OCI-LY7 (cell line): Measurements from ENCODE around the gene NAMPT. TPM values are rescaled to one million over a fixed set of nuclear protein-coding genes. Genes with fewer than 3 reads are reported as not detected.

Source experiments
- BruUV-seq: library from RNA; stranded (reverse); fragments of 400-500 nt; replicated peaks from 2 replicates; lab custom pipeline; 2021; lab: Mats Ljungman, UMichigan
- CTCF ChIA-PET: fragments of 300-600 bp; sonication (Branson Sonifier 250); formaldehyde crosslinking; loops from one replicate; lab custom pipeline; 2022; ENCODE audit warnings: antibody characterized with exemption; ENCODE audit not compliant: unreplicated experiment; lab: Charles Lee
- POLR2A ChIA-PET: fragments of 300-600 bp; sonication (Branson Sonifier 250); formaldehyde crosslinking; loops from one replicate; lab custom pipeline; 2022; ENCODE audit warnings: antibody characterized with exemption; lab: Charles Lee
- DNase-seq: peaks from one replicate; pipeline ENCODE4 v3.0.0-alpha.2; 2015; ENCODE audit warnings: low spot score
- H2AFZ ChIP-seq: fragments of 200-600 bp; sonication (generic), shearing (Covaris generic); 2 replicates; pipeline ENCODE4 v1.6.1; 2014; ENCODE audit warnings: mild to moderate bottlenecking, antibody characterized with exemption, low read length, moderate library complexity
- H3K27ac ChIP-seq: fragments of 200-600 bp; sonication (generic); 2 replicates; pipeline ENCODE4 v1.5.1; 2014; ENCODE audit warnings: mixed run types, low read depth, mild to moderate bottlenecking, moderate library complexity, low read length, inconsistent platforms; ENCODE audit not compliant: poor library complexity, severe bottlenecking
- H3K36me3 ChIP-seq: fragments of 200-600 bp; sonication (generic); 2 replicates; pipeline ENCODE4 v1.6.1; 2014; ENCODE audit warnings: mild to moderate bottlenecking, antibody characterized with exemption, low read length, moderate library complexity, mixed read lengths; ENCODE audit not compliant: insufficient read depth
- H3K4me1 ChIP-seq: fragments of 200-600 bp; sonication (generic); 2 replicates; pipeline ENCODE4 v1.5.1; 2014; ENCODE audit warnings: mild to moderate bottlenecking, low read length; ENCODE audit not compliant: insufficient read depth, poor library complexity, severe bottlenecking
- H3K4me2 ChIP-seq: fragments of 200-600 bp; sonication (generic); 2 replicates; pipeline ENCODE4 v1.6.1; 2014; ENCODE audit warnings: mild to moderate bottlenecking, low read length
- H3K4me3 ChIP-seq: fragments of 200-600 bp; sonication (generic); 2 replicates; pipeline ENCODE4 v1.5.1; 2014; ENCODE audit warnings: mild to moderate bottlenecking, low read depth, low read length; ENCODE audit not compliant: poor library complexity, severe bottlenecking
- H3K79me2 ChIP-seq: fragments of 200-600 bp; sonication (generic); 2 replicates; pipeline ENCODE4 v1.6.1; 2016; ENCODE audit warnings: low read depth, mild to moderate bottlenecking, low read length, moderate library complexity, mixed read lengths; ENCODE audit not compliant: insufficient read depth
- H3K9me2 ChIP-seq: fragments of 200-600 bp; sonication (generic); 2 replicates; pipeline ENCODE4 v1.6.1; 2016; ENCODE audit warnings: mild to moderate bottlenecking, low read length, mixed read lengths; ENCODE audit not compliant: insufficient read depth
- H3K9me3 ChIP-seq: fragments of 200-600 bp; sonication (generic); 2 replicates; pipeline ENCODE4 v1.6.1; 2014; ENCODE audit warnings: mild to moderate bottlenecking, mixed run types, low read length, mixed read lengths
- H4K20me1 ChIP-seq: fragments of 200-600 bp; sonication (generic); 2 replicates; pipeline ENCODE4 v1.6.1; 2014; ENCODE audit warnings: mild to moderate bottlenecking, antibody characterized with exemption, low read length, moderate library complexity, mixed read lengths; ENCODE audit not compliant: insufficient read depth
- EZH2phosphoT487 ChIP-seq: fragments of 200-600 bp; sonication (generic); IDR thresholded peaks from 2 replicates; pipeline ENCODE4 v1.6.1; 2018; ENCODE audit warnings: low read depth, borderline replicate concordance, mild to moderate bottlenecking, mixed run types, antibody characterized with exemption, low read length, moderate library complexity, mixed read lengths
- intact Hi-C: fragments of 100-400 bp; cut with micrococcal nuclease; formaldehyde crosslinking; loops from one replicate; pipeline ENCODE4 v1.10.0; 2022; ENCODE audit not compliant: unreplicated experiment
- total RNA-seq, 2 experiments: library from RNA; depleted of rRNA in 1 of 2; stranded (reverse); fragments of >200 nt in 1 of 2; shearing (Covaris generic) in 1 of 2; gene quantifications; 2 replicates each; pipeline ENCODE4 v1.2.3, GENCODE V29; 2014 to 2022
- TF ChIP-seq, protein P1 (sequence below): fragments of 200-600 bp; sonication (generic); conservative IDR thresholded peaks from 2 replicates; pipeline ENCODE4 v1.5.1; 2014; ENCODE audit warnings: mild to moderate bottlenecking, antibody characterized with exemption, low read length, moderate library complexity, mixed read lengths

Gene NAMPT
- total RNA-seq, 2 experiments from 2014 or later = 20.7 to 82.2 TPM

DNA sequence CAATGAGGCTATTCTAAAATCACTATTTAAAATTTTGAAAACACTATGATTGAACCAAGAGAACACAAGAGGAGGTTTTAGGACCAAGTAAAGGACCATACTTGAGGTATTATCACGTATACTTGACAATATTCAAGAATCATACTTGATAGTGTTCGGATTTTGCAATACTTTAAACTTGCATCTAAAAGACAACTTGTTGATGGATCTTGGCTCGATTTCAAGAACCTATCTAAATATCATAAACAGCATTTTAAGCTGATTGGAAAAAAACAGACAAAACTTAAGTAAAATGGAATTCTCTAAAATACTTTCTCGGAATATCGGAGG lies 1.3 kb downstream of the NAMPT start:
- POLR2A ChIA-PET = no interaction called here
- Histone ChIP-seq H3K36me3 (peaks cover 7% of the 10 kb centered on the region; the same call in 1 of the 2 replicates), H3K4me1 (peaks cover 31% of the 10 kb centered on the region), H3K4me2 (peak overlapping the region; percentile 90), H3K27ac (no peak overlapping the region), H3K9me3 (no peaks in the 10 kb centered on the region), H2AFZ (peak overlapping the region; percentile 45; the same call in 1 of the 2 replicates), H3K9me2 (no peaks in the 10 kb centered on the region), H3K79me2 (peaks cover 55% of the 10 kb centered on the region), H4K20me1 (peaks cover 35% of the 10 kb centered on the region; the same call in 1 of the 2 replicates), H3K4me3 (peak overlapping the region; percentile 90)
- intact Hi-C loops = loop anchor here (10.0 kb wide), 2 partner anchors 749 to 881 kb away; partner anchors contain the start of genes HBP1 and RINT1
- BruUV-seq = TSS peak; percentile 45
- CTCF ChIA-PET = no interaction called here
- TF ChIP-seq, protein P1, sequence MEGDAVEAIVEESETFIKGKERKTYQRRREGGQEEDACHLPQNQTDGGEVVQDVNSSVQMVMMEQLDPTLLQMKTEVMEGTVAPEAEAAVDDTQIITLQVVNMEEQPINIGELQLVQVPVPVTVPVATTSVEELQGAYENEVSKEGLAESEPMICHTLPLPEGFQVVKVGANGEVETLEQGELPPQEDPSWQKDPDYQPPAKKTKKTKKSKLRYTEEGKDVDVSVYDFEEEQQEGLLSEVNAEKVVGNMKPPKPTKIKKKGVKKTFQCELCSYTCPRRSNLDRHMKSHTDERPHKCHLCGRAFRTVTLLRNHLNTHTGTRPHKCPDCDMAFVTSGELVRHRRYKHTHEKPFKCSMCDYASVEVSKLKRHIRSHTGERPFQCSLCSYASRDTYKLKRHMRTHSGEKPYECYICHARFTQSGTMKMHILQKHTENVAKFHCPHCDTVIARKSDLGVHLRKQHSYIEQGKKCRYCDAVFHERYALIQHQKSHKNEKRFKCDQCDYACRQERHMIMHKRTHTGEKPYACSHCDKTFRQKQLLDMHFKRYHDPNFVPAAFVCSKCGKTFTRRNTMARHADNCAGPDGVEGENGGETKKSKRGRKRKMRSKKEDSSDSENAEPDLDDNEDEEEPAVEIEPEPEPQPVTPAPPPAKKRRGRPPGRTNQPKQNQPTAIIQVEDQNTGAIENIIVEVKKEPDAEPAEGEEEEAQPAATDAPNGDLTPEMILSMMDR = no peak
- no peak for TF ChIP-seq EZH2phosphoT487
- DNase-seq = no peak

DNA sequence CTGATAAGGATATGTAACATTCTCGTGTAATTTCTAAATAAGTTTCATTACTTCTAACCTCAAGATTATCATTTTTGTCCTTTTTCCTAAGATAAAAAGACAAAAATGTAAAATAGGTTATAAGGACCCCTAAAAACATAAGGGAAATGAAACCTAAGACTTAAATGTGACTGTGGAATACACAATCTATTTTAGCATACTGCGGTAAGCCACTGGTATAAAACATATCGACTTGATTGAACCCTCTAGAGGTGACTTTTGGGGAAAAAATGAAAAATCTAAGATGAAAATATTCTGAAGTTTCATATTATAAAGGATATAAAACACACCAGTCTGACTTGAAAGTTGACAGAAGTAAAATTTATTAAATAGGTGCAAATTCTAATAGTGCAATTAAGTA lies 1.9 kb downstream of the NAMPT start:
- no peak overlapping the region for H2AFZ ChIP-seq
- DNase-seq = no peak
- intact Hi-C loops = loop anchor here (10.0 kb wide), 2 partner anchors 748 to 882 kb away; partner anchors contain the start of genes HBP1 and RINT1
- H3K27ac ChIP-seq = no peak overlapping the region
- H3K4me3 ChIP-seq = peak overlapping the region; percentile 90
- POLR2A ChIA-PET = no interaction called here
- H3K4me1 ChIP-seq = peaks cover 31% of the 10 kb centered on the region
- H3K4me2 ChIP-seq = peak overlapping the region; percentile 90
- H3K36me3 ChIP-seq = peaks cover 10% of the 10 kb centered on the region; the same call in 1 of the 2 replicates
- no peaks in the 10 kb centered on the region for H3K9me2 ChIP-seq
- no peaks in the 10 kb centered on the region for H3K9me3 ChIP-seq
- no TSS peak for BruUV-seq
- CTCF ChIA-PET = no interaction called here
- TF ChIP-seq EZH2phosphoT487 = no peak
- TF ChIP-seq, protein P1 = no peak
- H4K20me1 ChIP-seq = peaks cover 38% of the 10 kb centered on the region; the same call in 1 of the 2 replicates
- H3K79me2 ChIP-seq = peaks cover 59% of the 10 kb centered on the region

DNA sequence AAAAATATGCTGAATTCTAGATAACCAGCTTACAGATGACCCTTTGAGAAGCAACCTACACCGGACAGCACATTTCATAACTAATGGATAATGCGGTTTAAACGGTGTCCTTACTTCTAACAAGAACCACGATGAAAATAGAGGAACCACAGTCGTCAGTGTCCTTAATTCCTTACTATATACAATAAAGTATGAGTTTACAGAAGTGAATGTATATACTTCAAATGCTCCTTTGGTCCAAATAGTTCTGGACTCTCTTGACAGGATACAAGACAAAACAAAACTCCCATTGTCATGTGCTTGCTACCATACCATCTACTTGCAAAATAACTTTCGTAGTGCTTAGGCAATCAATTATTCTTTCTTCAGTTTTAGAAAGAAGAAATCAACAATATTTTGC lies 2.4 kb downstream of the NAMPT start:
- Histone ChIP-seq H3K4me1 (peaks cover 31% of the 10 kb centered on the region), H3K27ac (no peak overlapping the region), H3K79me2 (peaks cover 59% of the 10 kb centered on the region), H3K9me3 (no peaks in the 10 kb centered on the region), H3K9me2 (no peaks in the 10 kb centered on the region), H3K4me3 (peak overlapping the region; percentile 90), H3K36me3 (peaks cover 15% of the 10 kb centered on the region; the same call in 1 of the 2 replicates), H3K4me2 (peak overlapping the region; percentile 90), H2AFZ (no peak overlapping the region), H4K20me1 (peaks cover 38% of the 10 kb centered on the region; the same call in 1 of the 2 replicates)
- ChIA-PET POLR2A (interaction anchor here (0.7 kb wide), 2 partner anchors 11 to 254 kb away, joined by 3 read pairs; no protein-coding TSS in a partner anchor), CTCF (interaction anchor here (1.1 kb wide), 1 partner anchor 10 kb away, joined by 3 read pairs; no protein-coding TSS in a partner anchor)
- intact Hi-C loops = loop anchor here (10.0 kb wide), 2 partner anchors 748 to 882 kb away; partner anchors contain the start of genes HBP1 and RINT1
- no TSS peak for BruUV-seq
- TF ChIP-seq, protein P1 = no peak
- no peak for TF ChIP-seq EZH2phosphoT487
- DNase-seq = no peak
